ENCODE measurements around the gene SV2B.
A peak's percentile ranks its signal among the peaks of the same experiment; 100 is the strongest.

The SV2B gene

DNA sequence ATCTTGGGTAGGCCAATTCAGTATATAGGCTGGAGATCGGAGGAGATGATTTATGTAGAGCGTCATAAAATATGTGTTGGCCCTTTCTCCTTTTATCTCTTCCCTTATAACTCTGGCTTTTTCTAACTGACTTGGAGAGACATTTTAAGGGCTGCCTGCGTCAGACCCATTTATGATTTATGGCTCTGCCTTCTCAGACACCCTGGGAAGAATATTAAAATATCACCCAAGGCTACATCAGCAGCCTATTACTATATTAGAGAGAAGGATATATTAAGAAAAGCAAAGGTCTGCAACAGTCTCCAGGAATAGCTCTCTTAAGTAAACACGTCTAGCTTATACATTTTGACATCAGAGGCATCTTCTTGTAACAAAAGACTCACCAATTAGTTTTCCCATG lies 179.4 kb downstream of the SV2B start:
- no peak for DNase-seq

DNA sequence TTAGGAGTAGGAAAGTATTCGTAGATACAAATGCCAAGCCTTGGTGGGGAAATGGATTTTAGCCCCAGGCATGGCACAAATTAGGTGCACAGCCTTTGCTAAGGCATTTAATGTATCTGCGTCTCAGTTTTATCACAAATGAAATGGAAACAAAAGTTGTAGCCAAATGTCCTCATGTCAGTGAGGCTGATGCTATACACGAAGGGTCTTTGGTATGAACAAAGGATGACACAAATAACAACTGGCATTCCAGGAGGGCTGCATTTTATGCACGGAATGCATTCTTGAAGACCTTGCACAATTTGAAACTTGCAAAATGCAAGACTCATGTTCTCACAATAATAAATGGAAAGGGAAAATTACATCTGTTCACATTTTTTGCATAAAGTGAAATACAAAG lies 181.9 kb downstream of the SV2B start:
- no peak for DNase-seq

DNA sequence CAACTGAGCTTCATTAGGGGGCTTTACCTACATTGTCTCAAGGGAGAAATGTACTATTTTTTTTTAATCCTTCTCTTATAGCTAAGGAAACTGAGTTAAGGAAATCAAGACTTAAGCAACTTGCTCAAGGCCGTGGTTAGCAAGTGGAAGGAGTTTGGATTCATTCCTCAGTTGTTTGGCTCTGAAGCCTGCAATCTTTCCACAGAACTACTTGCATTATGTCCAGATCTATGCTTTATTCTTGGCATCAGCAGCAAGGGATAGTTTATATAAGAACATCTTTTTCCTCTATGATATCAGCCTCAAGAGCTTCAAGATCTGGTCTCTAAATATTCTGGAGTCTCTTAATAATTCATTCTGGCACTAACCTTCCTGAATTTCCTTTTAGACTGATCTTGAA lies 182.4 kb downstream of the SV2B start:
- DNase-seq: no peak

DNA sequence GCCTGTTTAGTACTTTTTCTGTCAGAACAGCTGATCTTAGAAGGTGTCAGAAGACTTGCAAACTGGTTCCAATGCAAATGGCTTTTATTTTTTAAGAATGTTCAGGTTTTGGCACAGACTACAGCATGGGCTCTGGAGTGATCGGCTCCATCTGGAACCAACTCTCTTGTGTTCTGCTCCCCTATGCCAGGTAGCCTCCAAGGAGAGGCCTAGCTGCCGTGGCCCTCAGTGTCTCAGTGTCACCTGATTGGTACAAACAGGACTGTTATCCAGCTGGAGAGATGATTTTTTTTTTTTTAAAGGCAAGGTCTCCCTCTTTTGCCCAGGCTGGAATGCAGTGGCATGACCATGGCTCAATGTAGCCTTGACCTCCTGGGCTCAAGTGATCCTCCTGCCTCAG lies 183.1 kb downstream of the SV2B start:
- no peak for DNase-seq

DNA sequence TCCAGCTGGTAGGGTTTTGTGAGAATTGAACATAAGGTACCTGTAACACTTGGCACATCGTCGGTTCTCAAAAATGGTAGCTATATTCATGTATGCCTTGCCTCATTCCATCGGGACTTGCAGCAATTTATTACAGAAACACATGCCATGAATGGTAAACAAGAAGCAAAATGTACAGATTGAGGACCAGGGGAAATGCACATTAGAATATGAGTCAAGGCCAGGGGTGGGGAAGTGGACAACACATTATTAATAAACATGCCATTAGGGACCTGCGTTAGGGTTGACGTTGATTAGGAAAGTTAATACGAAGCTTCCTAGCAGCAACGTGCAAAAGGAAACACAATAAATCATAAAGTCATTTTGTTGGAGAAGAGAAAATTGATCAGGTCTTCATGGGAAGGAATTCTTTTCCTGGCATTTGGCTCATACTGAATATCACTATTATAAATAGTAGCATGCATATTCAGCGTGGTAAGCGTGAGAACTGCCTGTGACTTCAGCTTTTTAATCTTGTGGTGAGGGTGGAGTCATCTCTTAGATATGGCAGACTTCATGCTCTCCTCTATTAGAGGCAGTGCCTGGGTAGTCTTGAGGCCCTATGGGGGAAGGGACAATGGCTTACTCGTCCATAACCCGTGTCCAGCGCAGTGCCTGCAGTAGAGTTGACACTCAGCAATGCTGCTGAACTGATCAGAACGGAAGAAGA lies 184.9 kb downstream of the SV2B start:
- DNase-seq: no peak

DNA sequence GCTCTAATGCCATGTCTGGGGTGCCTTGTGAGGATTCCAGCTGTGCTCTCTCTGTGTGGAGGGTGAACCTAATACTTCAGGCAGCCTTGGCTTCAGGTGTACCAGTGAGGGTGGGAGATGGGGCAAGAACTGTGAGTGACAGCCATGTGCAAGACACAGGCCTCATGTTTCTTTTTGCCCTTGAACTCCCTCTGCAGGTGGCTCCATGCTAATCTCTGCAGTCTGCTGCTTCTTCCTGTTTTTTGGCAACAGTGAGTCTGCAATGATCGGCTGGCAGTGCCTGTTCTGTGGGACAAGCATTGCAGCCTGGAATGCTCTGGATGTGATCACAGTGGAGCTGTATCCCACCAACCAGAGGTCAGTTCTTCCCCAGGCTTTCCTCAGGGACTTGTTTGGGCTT lies 189.3 kb downstream of the SV2B start:
- DNase-seq: no peak

DNA sequence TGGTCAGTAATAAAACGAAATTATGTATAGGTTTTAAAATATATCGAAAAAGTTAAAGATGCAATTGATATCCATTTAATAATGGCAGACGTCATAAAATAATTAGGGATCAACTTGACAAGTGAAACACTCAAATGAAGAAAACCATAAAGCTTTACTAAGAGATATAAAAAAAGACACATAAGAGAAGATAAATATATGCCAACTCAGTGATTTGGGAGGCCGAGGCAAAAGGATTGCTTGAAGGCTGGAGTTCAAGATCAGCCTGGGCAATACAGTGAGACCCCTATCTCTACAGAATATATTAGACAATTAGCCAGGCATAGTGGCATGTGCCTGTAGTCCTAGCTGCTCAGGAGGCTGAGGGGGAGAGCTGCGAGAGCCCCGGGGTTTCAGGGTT lies 190.5 kb downstream of the SV2B start:
- DNase-seq: no peak

DNA sequence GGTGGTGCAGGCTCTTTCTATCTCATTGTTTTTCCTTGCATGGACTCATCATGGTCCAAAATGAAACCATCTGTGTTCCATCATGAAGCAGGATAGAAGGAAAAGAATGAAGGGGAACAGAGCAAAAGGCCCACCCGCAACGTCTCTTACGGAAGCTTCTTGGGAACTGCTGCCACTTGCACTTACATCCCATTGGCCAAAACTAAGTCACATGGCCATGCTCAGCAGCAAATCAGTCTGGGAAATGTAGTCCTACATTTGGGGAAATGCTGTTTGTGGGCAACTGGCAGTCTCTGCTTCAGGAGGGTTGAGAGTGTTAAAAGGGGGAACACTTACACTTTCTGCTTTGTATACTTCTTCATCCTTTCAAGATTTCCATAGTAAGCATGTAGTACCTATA lies 191.6 kb downstream of the SV2B start:
- no peak for DNase-seq

DNA sequence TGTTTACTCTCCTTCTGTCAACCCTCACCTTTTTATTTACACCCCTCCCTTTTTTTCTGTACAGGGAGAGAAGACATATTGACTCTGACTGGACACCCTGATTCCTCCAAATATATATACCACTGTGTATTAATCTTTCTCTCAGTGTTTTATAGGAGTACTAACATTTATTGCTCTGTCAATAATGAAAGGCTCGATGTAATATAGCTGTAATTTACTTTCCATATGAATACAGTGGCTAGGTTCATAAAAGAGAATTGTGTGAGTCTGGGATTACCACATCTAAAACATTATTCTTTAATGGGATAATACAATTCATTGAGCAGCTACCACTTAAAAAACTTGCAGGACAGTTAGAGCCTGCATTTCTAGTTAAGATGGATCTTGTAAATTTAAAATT lies 194.3 kb downstream of the SV2B start:
- DNase-seq: no peak

DNA sequence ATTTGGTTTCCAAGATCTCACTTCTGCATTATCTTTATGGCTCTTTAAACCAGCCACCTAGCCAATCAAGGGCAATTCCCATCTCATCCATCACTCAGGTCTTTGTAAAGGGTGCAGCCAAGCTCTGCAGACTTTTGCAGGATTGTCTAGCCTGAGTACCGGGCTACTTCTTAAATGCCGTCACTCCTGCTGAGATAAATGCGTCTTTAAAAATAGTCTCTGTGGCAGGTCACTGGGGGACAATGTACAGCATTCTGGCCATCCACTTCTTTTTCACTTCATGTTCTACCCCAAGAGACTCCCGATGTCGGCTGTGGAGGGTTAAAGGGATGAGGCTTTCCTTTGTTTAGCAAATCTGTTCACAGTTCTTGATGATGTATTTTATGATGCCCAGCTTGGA lies 194.7 kb downstream of the SV2B start:
- no peak for DNase-seq

DNA sequence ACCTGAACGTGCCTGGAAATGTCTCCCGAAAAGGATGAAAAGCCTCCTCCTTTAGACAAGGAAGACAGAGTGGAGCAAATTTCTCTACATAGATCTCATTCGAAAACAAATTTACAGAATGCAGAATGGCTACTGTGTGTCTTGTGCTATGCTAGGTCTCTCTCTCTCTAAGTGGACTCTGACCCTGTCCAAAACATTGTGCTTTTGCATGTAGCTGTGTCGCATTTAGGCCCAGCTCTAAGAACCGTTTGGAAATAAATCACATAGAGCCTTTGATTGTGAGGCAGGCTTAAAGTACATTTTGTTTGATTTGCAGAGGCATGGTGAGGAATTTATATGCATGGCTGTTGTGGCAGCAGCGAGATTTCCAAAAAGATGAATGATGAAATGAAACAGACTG lies 198.0 kb downstream of the SV2B start:
- no peak for DNase-seq

DNA sequence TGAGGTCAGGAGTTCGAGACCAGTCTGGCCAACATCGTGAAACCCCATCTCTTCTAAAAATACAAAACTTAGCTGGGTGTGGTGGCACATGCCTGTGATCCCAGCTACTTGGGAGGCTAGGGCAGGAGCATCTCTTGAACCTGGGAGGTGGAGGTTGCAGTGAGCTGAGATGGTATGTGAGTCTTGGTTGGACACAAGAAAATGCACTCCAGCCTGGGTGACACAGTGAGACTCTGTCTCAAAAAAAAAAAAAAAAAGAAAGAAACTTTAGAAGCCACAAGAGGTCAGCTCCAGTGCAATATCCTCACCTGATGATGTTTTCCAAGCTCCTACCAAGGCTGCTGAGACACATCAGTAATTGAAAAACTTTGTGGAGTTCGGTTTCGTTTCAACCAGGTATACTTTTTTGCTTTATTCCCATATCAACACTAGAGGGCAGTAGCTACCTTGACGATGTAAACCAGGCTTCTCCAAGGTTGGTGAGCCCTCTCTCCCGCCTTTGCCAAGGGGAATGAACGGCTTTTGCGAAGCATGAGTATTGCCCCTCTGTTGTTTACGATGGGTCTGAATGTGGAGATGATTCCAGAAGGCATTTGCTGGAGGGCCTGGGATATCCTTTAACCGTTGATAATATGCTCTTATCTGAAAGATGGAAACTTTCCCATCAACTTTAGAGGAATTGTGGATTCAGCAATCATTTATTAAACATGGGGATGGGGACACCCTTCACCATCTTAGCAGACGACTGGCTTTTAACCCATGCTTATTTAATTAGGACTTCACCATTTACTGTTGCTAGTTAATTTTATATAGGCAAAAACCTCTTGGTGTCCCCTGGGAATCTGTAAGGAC lies 202.8 kb downstream of the SV2B start:
- peak in 1 of 2 experiments; percentile 72 for DNase-seq

DNA sequence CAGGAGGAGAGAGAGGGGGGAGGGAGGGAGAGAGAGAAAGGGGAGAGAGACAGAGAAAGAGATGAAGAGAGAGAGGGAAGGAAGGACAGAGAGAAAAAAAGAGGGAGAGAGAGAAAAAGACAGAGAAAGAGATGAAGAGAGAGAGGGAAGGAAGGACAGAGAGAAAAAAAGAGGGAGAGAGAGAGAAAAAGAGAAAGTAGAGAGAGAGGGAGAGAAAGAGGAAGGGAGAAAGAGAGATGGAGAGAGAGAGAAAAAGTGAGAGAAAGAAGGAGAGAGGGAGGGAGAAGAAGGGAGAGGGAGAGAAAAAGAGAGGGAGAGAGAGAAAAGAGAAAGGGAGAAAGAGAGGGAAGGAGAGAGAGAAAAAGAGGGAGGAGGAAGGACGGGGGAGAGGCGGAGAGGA lies 204.2 kb downstream of the SV2B start:
- no peak for DNase-seq

DNA sequence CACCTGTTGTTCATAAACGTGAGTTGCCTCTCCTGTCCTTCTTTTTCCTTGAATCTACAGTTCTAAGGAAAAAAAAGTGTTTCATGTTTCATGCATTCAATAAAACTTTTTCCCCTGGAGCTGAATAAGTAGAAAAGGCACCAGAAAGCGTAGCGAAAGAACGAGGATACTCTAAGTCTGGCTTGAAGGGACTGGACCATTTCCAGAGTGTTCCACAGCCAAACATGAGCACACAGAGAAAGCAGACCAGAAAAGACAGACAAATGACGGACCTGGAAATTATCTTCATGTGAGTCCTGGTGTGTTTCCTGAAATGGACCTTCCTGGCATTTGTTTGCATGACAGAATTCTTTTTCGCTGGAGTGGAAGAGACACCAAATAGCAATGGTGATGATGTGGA lies 204.7 kb downstream of the SV2B start:
- no peak for DNase-seq

DNA sequence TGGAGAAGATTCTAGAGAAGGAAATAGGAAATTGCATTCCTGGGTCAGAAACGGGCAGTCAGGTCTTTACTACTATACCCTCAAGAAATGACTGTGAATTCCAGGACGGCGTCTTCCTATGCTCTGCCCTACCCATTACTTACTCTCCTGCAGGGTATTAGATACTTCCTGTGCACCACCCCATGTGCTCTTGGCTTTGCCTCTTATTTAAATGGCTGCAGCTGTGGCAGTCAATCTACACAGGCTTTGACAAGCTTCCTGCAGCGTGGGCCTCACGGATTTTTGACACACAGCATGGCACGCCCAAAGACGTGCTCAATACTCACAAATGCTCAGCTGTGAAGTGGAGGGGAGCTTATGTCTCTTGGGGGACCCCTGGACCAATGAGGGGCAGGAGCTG lies 206.1 kb downstream of the SV2B start:
- no peak for DNase-seq

DNA sequence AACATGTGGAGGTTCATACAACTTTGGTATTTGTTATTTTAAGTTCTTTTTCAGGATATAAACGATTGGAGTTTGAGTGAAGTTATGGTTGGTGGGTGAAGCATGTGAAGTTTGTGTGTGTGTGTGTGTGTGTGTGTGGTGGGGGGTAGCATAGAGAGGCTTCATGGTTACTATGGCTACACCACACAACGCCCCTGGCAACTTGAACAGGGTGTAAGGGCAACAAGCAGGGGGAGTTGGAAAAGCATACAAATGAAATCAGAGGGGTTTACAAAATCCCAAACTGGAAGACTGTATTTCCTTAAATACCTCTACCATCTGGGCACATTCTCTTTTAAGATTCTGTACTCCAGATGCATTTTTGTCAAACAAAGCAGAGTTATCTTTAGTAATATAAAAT lies 207.5 kb downstream of the SV2B start:
- DNase-seq: no peak

DNA sequence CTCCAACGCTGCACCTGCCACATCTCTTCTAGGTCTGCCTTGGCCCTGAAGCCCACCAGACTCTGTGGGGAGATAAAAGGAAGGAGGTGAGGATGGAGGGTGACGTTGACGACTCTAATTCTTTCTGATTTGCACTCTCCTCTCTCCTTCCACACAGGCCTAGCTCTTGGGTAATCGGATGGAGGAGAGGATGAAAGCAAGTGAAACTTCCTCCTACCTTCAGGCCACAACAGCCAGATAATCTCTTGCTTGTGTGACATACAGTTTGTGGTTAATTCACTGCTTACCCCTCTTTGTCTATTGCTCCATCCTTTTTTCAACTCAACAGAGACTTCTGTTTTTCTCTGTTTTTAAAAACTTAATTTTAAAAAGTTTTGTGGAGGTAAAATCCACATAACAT lies 208.1 kb downstream of the SV2B start:
- no peak for DNase-seq

DNA sequence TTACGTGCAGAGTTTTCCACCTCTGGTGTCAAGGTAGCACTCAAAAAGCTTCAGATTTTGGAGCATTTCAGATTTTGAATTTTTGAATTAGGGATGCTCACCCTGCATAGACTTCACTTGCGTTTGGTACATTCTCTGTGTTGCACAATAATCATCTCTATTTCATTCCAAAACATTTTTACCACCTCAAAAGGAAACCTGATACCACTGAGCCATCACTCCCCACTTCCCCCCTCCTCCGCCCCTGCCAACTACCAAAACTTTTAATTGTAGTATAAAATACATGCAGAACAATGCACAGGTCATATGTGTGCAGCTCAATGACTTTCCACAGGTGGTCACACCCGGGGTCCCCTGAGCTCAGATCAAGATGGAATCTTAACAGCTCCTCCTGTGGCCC lies 208.8 kb downstream of the SV2B start:
- no peak for DNase-seq

DNA sequence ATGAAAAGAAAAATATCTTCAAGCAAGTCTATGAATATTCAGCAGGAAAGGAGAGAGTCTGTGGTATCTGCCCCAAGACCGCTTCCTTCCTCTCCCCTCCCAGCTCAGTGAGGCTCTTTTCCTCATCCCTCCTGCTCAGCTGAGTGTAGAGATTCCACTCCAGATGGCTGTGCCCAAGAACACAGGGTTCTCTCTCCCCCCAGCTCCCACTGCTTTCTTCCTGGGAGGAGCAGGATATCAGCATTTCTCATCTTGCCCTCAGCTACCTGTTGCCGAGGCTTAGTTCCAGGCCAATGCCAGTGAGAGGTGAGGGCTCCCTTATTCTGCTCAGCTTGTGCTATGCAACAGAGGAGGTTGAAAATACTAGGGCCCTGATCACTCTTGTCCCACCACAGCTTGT lies 211.9 kb downstream of the SV2B start:
- DNase-seq: no peak

DNA sequence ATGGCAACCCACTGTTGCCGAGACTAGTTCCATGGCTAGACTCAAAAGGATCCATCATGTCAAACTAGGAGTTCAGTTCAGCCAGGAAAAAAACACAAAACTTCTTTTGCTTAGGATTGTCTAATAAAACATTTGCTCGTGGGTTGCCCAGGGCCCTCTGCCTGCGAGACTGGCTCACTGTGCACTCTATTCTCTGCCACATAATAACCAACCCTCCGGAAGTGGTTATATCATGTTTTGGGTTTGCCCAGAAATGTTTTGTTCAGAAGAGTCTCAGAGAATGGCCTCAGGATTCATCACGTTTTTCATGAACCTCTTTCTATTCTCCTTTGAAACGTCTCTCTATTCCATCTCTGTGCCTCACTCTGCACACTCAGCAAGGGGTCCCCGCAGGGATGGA lies 216.1 kb downstream of the SV2B start:
- DNase-seq: no peak

DNA sequence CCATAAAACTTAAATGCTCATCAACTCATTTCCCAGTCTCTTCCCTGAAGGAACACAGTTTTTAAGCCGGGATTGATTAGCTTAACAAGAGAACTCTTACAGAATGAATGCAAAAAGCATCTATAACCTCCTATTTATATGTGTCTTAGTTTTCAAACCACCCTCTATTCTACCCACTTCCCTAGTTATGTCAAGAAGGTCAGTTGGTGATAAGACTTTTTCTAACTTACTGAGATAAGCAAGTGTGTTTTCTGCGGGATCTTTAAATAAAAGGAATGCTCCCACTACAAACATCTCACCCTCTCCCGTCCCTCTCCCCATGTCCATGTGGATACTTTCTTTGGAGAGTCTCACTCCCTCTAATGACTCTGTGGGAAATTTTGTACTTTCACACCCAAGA lies 218.5 kb downstream of the SV2B start:
- DNase-seq: no peak

DNA sequence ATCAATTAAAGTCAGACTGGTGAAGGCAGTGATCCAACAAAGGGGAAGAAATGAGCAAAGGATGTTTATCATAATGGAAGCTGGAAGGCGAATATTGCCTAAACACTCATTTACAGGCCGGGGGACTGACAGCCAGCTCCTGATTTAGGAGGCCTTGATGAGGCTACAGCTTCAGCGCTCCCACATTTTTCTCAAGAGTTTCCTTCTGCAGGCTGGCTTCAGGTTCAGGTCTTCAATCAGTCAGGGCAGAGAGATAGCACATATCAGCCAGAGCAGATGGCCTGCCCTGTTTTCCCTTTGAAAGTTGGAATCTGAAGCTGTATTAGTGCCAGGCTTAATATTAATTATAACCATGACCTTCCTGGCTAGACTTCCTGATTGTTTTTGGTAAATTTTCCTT lies 218.9 kb downstream of the SV2B start:
- no peak for DNase-seq

DNA sequence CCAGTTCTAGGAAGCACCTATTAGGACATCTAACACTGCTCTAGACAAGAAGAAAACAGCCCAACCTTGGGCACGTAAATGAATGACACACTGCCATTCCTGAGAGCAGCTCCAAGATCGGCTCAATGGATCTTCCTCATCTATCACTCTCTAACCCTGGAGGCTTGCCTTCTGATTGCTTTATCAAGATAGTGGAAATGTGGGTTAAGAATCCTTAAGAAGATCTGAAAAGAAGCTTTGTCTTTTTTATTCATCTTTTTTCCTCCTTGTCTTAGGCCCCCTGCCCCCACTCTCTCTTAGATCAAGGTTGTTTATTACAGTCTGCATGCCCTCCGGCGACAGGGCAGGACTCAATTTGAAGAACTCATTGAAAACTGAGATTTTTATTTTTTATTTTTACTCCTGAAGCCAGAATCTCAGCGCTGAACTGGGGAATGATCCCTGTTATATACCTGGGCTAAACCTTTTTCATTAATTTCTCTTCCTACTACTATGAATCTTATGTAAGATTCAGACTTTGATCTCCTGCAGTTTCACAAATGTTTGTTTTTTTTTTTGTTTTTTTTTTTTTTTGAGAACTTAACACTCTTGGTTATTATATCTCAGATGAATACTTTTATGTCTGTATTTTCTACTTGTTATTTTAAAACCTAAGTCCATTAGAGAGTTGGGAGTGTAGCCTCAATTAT lies 219.5 kb downstream of the SV2B start:
- no peak for DNase-seq

DNA sequence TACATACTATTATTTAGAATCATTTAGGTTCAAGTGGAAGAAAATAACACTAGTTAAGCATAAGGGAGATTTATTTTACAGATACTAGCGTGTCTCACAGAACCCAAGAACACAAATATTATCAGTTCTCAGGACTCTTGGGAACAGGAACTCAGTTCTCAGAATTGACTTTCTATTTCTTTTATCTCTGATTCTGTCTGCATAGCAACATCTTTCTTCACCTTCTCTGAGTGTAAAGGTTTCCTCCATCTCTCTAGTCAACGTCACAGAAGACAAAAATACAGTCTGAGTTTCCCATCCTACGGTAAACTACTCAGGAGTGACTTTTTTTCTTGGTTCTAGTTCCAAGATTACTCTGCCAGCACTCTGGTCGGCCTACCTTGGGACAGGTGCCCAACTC lies 220.0 kb downstream of the SV2B start:
- DNase-seq: no peak
